NCI-H2081 treated with DMSO at 0.1 percent for 48 hours (cell line): ENCODE measurements around the gene GHRHR.

ENCODE experiments used
- DNase-seq: peaks from one replicate; lab custom pipeline; 2025; lab: John Stamatoyannopoulos, UW

GHRHR gene

DNA sequence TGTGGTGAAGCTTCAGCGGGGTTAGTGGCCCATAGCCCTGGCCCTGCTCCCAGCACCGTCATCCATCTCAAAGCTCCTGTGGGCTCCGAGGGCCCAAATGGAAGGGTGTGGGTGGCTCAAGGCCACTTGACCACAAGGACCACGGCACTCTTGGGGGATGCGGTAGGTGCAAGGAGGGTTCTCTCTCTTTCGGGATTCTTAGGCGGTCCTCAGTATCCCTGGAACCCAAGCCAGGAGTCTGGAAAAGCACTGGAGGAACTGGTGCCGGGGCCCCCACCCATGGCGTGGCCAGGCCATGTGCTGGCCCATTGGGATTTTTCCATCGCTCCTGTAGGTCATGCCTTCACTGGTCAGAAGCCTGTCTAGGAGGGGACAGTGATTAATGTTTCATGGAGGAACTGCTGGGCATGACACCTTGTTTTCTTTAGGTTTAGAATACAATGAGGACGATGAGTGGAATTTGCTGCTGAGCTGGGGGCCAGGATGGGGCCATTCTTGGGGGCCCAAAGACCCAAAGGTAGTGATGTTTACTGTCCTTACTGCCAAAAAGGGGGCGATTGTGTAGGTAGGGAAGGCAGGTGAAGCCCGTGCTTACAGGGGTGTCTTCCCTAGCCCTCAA is 35.4 kb upstream of the GHRHR start:
- no peak for DNase-seq

- DNase-seq, result no peak
Measured at GRCh38 chr7:30929686-30930085, 34.1 kb upstream of the GHRHR start.

DNA sequence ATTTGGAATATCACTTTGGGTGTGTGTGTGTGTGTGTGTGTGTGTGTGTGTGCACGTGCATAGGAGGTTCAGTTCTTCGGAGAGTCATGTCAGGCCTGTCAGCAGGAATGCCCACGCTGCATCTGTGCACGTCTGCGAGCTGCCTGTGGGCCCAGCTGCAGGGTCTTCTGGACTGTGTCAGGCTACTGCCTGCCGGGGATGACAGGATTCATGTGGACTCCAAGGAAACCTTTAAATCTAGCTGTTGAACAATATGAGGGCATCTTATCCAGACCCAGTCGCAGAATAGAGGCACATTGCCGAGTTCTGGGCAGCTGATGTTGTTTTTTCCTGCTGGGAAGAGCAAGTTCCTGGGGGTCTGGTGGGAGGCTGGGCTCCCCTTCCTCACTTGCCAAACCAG is 33.1 kb upstream of the GHRHR start:
- no peak for DNase-seq

GRCh38 chr7:30931161-30931928 is 32.4 kb upstream of the GHRHR start:
- DNase-seq, result no peak

GRCh38 chr7:30931929-30932540 is 31.7 kb upstream of the GHRHR start:
- no peak for DNase-seq

DNA sequence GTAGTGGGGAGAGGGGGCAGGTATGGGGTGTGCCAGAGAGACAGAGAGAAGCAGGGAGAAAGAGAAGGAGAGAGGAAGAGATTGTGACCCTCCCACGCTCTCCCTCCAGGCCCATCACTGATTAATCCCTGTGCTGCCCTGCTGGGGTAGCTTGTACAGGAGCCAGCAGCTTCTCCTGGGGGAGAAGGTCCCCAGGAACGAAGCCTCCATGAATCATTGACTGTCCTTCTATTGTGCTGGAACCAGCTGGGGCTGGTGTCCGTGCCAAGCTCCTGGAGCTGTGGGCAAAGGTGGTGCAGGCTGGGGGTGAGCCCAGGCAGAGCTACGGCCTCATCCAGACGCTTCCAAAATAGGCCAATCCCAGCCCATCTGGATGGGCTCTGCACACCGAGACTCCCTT is 31.2 kb upstream of the GHRHR start:
- DNase-seq, result no peak

GRCh38 chr7:30933124-30933974 is 30.4 kb upstream of the GHRHR start:
- no peak for DNase-seq

DNA sequence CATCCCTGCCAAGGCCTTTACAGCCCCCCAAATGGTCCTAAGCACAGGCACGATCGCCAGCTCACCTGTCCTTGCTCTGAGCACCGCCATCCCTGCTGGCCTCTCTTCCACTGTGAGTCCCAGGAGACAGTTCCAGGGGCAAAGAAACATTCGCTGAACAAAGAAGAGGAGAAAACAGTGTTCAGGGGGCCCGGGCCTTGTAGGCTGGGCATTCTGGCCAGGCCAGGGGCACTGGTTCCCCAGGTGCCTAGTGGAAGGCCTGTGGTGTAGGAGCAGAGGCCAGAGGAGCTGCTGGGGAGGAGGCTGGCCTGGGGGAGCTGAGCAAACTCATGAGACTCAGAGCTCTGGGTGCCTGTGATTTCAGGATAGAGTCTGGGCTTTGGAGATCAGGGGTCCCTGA is 29.5 kb upstream of the GHRHR start:
- no peak for DNase-seq

DNA sequence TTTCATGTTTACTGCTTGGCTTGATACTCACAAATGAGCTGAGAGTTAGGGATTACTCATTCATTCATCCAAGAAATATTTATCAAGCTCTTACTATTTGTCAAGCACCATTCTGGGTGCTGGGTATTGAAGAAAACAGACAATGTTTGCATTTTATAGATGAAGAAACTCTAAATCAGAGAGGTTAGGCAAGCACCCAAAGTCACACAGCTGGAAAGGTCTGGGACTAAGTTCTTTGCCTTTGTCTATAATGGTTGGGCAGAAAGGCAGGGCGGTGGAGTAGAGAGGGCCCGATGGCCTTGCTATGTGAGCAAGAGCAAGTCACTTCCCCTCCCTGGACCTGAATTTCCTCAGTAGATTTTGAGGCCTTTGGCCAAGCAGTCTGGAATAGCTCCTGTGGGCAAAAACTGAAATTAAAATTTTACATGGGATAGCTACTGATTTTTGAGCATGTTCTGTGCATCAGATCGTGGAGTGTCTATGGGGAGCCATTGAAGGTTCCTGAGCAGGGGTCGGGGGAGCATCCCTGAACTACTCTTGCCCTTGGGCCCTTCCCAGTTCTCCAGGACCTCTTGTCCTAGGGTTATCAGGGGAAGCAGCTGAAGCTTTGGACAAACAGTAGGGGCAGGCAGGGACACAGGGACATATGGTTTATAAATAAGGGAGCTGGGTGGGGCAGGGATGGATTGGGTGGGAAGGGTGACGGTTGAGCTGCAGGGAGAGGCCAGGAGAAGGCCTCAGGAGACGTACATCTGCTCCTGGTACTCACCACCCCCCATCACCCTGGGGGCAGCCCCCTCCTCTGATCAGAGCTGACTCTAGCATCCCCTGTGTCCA is 28.8 kb upstream of the GHRHR start:
- DNase-seq, result no peak

DNA sequence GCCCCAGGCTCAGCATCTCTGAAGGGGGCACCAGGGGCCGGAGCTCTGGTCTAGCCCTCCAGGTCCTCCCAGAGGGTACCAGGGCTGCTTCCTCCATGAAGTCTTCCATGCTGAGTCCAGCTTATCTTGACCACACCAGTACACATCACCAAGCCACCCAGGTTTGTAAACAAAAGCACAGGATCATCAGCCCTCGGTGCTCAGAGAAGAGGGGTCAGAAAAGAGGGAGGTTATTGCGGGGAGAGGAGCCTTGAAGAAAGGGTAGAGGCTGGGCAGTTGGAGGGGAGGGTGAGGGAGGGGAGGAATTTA is 28.2 kb upstream of the GHRHR start:
- no peak for DNase-seq

- no peak for DNase-seq
Measured at GRCh38 chr7:30936650-30937245, 27.0 kb upstream of the GHRHR start.

DNA sequence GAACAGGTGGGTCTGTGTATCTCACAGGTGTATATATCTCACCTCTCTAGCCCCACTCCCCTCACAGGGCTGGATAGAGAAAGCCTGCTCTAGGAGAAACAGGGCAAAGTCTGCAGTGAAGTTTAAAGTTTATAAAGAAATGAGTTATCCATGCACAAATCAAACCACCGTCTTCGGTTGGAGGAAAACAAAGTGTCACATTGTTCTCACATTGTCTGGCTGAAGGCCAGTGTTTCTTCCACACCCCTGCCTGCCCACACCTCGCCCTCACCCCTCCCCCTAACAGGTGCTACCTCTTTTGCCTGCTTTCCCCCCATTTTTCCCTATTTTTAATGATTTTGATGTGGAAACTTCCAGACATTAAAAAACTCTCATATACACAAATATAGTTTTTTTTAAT is 26.3 kb upstream of the GHRHR start:
- no peak for DNase-seq

GRCh38 chr7:30938435-30939316 is 25.1 kb upstream of the GHRHR start:
- DNase-seq, result peak; percentile 33

DNA sequence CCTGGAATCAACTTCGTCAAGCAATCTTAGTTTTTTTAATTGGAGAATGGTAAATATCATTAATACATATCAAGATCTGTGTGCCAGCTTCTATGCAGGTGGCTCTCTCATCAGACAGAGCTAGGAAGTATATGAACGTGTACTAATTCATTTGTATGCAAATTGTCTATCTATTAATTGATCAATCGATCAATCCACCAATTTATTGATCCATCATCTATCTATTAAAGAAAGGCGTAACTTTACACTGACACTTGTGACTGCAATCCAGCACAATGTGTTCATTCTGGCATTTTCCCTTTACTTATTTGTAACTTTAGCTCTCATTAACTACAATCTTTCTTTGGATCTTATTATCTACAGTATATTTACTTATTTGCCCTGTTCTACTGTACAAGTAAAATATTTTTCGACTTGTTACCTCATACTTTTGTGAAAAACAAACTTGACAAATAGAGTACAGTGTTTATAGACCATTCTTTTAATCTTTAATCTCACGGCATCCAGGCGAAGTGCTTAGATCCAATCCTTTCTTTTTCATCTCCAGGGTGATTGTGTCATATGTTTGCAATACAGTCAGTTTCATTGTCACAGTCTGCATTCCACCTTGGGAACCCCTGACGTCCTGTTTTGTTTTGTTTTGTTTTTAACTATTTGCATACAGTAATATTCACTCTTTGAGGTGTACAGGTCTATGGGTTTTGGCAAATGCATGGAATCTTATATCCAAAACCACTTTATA is 22.0 kb upstream of the GHRHR start:
- no peak for DNase-seq

- DNase-seq, result no peak
Measured at GRCh38 chr7:30950197-30950596, 13.6 kb upstream of the GHRHR start.

GRCh38 chr7:30954914-30955313 is 8.8 kb upstream of the GHRHR start:
- DNase-seq, result no peak

GRCh38 chr7:30956704-30957103 is 7.0 kb upstream of the GHRHR start:
- no peak for DNase-seq

DNA sequence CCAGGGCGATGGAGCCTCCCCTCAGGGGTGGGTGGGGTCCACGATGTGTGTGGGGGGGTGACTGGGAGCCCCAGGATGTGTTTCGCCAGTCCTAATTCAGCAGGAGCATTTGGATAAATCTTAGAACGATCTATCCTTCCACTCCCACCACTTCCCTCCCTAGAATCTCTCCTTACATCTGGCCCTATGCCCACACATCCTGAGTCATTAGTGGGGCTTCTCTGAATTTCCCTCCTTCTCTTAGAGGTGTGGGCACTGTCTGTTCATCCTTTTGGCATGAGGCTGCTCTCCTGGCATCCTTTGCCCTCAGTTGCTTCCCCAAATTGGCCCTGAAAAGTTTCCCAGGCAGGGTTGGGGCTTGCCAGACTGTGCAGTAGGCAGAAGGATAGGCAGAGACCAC is 1.6 kb downstream of the GHRHR start:
- DNase-seq, result no peak

DNA sequence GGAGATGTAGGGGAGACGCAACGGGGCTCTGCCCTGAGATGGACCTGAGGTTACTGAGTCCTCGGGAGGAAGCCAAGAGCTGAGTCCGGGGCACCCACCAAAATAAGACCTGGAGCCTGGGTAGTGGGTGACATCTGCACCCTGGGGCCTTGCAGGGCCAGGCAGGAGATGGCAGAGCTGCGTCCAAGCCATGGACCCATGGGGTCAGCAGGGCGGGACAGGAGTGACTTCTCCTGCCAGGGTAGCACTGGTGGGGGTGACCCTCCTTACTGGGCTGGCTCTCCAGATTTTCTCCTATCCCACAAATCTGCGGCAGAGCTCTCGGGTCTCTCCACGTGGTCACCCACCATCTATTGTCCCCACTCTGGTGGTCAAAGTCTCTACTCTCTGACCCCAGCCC is 2.1 kb downstream of the GHRHR start:
- no peak for DNase-seq

- no peak for DNase-seq
Measured at GRCh38 chr7:30968294-30968693, 4.5 kb downstream of the GHRHR start.
